GM18907 (cell line): Measurements from ENCODE around the gene CSTF3.
A peak's percentile ranks its signal among the peaks of the same experiment; 100 is the strongest.

ENCODE experiments used
- ATAC-seq: cut with Tn5 transposase; IDR thresholded peaks from one replicate; pipeline ENCODE4 v1.9.1; 2021; ENCODE audit warnings: mild to moderate bottlenecking, moderate library complexity; ENCODE audit not compliant: unreplicated experiment

CSTF3 gene

DNA sequence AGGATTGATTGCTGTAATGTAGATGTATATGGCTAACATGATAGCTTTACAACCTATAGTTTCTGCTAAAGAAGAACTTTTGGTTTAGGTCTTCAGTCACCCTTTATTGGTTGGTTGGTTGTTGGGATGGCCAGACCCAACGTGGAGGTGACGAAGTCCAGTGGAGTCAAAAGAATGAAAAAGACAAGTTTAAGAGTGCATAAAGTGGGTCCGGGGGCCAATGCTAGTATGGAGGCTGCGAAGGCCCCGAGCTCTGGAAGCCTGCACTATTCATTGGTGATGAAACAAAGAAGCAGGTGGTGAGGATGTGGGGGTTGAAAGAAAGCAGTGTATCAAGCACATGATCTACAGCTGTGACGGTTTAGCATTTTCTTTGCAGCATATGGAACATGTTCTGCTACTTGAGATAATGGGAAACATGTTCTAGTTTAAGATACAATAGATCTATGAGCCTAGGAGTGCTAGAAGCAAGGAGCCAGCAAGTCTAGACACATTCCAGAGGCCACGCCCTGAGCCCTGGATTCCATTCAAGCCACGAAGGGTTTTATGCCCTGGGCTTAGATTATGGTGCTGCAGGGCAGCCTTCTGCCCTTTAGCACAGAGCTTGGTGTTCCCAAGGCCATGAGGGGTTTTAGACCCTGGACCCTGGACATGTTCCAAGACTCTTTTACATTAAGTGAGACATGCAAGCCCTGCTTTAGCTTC lies 115.6 kb downstream of the CSTF3 start:
- no peak for ATAC-seq

DNA sequence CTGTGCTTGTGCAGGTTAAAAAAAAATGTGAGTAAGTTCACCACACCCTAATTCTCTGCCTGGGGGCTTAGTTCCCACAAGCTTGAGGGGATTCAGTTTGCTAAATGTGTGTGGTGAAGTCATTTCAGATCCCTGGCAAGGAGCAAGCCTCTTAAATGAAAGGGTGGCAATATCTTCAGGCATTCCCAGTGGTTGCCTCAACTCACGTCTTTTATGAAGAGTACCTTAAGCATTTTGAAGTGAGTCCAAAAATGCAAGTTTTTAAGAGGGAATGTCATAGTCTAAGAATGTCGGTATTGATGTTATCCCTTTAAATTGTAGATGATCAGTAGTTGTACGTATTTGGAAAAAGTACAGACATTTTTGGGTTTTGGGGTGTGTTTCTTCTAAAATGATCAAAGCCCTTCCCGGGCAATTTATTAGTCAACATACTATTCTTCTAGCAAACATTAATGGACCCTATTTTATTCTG lies 117.0 kb downstream of the CSTF3 start:
- no peak for ATAC-seq

DNA sequence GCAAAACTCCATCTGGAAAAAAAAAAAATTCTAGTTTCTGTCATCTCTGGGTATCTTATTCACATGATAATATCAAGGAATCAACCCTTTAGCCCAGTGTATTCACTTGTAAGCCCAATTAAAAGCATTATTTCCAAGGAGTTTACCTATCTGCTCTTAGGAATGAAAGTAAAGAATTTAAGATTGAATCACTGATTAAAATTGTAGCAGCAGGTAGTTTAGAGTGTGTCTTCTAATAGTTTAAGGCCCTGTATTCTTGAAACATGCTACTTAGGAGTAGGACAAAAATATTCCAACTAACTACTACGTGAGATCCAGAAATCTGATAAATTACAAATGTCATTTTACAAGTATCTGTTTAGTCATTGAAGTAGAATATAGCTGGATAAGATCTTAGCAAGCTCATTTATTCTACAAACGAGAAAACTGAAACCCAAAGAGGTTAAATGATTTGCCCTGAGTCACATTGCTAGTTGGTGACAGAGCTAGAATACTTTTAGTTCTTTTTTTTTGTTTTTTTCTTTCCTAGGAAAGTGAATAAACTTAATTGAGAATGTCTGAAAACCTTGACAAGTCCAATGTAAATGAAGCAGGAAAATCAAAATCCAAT lies 118.0 kb downstream of the CSTF3 start:
- no peak for ATAC-seq

DNA sequence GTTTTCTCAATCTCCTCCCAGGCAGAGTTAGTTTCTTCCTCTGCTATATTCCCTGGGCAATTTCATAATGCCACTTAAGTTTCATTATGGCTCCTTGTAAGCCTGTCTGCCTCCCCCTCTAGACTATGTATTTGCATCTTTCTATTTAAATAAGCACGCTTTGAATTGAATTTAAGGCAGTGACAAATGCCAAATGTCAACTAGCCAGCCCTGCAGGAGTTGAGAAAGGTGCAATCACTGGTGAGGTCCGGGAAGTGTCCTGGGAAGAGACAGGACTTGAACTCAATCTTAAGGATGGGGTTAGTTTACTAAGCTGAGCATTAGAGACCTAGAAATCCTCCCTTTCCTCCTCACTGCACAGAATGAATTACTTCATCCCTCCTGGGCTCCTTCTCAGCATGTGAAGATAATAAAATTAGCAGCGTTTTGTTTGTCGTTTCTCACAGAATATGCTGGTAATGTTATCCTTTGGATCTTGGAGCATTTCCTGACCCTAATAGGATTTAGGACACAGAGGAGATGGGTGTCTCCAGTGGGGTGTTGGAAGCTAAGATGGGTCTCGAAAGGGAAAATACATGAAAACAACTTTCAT lies 120.3 kb downstream of the CSTF3 start:
- no peak for ATAC-seq

DNA sequence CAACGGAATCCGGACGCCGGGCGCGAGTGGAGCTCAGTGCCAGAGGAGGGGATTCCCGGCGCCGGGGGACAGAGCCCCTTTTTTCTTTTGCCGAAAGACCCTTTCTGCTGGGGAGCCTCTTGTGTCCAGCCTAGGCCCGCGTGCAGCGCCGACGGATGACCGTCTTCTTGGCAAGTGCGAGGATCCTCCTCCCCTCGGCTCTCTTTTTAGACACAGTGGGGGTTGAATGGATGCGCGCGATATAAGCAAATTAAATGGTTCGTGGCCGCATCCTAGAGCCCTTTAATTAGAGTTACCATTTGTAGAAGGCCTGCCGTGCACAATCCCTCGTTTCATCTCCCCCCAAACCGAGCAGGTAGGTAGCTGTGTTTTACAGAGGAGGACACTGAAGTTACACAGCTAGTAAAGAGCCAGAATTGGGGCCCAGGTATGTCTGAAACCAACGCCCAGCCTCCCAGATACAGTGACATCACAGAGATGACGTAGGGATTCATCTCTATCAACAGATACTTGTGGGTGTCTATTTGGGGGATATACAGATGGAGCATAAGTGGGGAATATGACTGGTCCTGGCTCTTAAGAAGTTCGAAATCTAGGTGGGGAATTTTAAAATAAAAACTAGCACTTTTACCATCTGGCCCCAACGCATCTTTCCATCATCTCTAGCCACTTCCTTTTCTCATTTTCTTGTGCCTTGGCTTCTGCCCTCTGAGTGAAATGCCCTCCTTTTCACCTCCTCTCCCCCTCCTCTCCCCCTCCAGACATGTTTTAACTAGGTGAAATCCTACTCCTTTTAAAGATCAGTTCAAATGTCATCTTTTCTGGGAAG lies 121.0 kb downstream of the CSTF3 start:
- peak; percentile 34 for ATAC-seq

DNA sequence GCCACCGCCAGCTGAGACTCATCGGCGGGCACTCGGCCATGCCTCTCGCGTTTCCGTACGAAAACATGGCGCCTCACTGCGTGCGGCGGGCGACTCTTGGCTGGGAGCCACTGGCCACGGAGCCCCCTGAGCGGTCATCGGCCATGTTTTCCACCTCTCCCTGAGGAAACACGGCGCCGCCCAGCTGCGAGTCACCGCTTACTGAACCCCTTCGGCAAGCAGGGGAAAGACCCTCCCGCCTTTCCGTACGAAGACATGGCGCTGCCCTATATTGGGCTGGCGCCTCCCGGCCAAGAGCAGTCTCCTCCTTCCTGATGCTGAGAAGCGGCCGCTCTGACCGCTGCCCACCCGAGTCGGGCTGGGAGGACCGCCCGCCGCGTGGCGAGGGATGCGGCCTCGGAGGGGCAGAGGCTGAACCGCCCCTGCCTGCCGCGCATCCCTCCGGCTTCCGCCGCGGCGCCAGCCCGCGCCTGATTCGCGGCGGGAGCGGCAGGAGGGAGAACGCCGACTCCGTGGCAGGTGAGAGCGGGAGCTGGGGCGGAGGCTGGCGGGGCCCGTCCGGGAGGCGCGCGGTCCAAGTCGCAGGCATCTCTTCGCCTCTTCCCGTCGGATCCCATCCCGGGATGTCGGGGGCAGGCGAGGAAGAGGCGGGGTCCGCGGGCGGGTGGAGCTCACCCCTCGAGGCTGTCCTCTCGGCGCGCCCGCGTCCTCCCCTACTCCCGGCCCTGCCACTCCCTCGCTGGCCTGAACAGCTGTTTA lies 121.8 kb downstream of the CSTF3 start, which contains the start of gene TCP11L1:
TCP11L1 (plus strand) TSS at position 299 of the 759 bp plus-strand sequence. CDS start 4,202 bp downstream, outside the sequence.
- ATAC-seq: peak; percentile 85

DNA sequence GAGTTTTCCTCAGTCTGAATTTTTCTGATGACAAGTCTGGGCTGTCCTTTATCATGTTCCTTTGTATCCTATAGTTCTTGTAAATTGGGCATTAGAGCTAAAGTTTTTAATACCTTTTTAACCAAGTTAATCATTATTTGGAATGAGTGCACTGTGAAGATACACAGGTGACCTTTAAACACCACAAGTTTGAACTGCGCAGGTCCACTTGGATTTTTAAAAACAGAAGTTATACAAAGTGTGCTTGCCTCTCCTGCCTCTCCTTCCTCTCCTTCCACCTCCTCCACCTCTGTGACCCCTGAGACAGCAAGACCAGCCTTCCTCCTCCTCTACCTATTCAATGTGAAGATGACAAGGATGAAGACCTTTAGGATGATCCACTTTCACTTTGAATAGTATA lies 126.3 kb downstream of the CSTF3 start:
- no peak for ATAC-seq
